Measurements from ENCODE around the gene GPR32. TPM values are rescaled to one million over a fixed set of nuclear protein-coding genes. Genes with fewer than 3 reads are reported as not detected.
"Not testable (repeated sequence)": the region's sequence is repeated elsewhere in the genome, so short reads cannot be mapped to it uniquely, and the experiment has no call there.

Gene GPR32
- total RNA-seq, 2 experiments from 2014 or later = not detected

DNA sequence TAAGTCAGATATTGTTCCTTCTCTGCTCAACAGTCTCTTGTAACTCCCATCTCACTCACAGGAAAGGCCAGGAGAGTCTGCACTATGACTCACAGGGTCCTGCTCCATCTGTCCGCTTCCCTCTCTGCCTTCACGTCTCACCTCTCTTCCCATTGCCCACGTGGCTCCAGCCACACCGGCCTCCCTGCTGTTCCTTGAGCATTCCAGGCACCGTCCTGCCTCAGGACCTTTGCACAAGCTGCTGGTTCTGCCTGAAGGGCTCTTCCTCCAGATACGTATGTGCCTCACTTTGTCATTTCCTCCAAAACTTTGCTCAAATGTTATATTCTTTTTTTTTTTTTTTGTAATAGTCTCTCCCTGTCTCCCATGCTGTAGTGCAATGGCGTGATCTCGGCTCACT lies 14.0 kb upstream of the GPR32 start:
- H3K27ac Mint-ChIP-seq; H3K4me3 Mint-ChIP-seq; H3K27me3 Mint-ChIP-seq (ENCODE audit: low read depth); H3K4me1 Mint-ChIP-seq (ENCODE audit: low read depth); H3K36me3 Mint-ChIP-seq (ENCODE audit: low read depth); H3K9me3 Mint-ChIP-seq (ENCODE audit: insufficient read depth); POLR2A ChIA-PET; DNase-seq; ATAC-seq; CTCF ChIA-PET: not testable (repeated sequence)

DNA sequence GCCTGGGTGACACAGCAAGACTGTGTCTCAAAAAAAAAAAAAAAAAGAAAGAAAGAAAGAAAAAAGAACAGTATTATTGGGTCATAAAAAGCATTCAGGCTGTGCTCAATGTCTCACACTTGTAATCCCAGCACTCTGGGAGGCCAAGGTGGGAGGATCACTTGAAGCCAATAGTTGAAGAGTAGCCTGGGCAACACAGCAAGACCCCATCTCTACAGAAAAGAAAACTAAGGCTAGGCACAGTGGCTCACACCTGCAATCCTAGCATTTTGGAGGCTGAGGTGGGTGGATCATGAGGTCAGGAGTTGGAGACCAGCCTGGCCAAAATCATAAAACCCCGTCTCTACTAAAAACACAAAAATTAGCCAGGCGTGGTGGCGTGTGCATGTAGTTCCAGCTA lies 12.6 kb upstream of the GPR32 start:
- ATAC-seq; CTCF ChIA-PET; H3K4me3 Mint-ChIP-seq; H3K4me1 Mint-ChIP-seq (ENCODE audit: low read depth); DNase-seq; POLR2A ChIA-PET; H3K27me3 Mint-ChIP-seq (ENCODE audit: low read depth); H3K9me3 Mint-ChIP-seq (ENCODE audit: insufficient read depth); H3K36me3 Mint-ChIP-seq (ENCODE audit: low read depth); H3K27ac Mint-ChIP-seq: not testable (repeated sequence)

DNA sequence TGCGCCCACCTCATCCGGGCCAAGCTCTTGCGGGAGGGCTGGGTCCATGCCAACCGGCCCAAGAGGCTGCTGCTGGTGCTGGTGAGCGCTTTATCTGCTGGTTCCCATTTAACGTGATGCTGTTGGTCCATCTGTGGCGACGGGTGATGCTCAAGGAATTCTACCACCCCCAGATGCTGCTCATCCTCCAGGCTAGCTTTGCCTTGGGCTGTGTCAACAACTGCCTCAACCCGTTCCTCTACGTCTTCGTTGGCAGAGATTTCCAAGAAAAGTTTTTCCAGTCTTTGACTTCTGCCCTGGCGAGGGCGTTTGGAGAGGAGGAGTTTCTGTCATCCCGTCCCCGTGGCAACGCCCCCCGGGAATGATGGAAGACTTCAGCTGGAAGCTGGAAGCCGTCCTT lies 11.2 kb upstream of the GPR32 start:
- H3K4me1 Mint-ChIP-seq (ENCODE audit: low read depth); H3K4me3 Mint-ChIP-seq; DNase-seq; H3K27ac Mint-ChIP-seq; H3K27me3 Mint-ChIP-seq (ENCODE audit: low read depth); ATAC-seq; H3K36me3 Mint-ChIP-seq (ENCODE audit: low read depth); H3K9me3 Mint-ChIP-seq (ENCODE audit: insufficient read depth); CTCF ChIA-PET; POLR2A ChIA-PET: not testable (repeated sequence)

DNA sequence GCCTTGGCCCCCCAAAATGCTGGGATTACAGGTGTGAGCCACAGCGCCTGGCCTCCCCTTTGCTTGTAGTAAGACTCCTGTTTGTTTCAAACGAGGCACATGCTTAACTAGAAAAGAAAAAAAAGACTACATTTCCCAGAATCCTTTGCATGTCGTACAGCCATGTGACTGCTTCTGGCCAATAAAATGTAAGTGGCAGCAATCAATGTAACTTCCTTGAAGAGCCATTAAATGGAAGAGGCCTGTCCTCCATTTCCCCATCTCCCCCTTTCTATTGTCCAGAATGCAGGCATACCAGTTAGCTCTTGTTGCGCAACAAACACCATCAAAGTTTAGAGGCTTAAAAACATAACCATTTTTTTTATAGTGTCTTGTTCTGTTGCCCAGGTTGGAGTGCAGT lies 10.4 kb upstream of the GPR32 start:
- no peak overlapping the region for H3K27ac Mint-ChIP-seq
- DNase-seq (no peak), ATAC-seq (no peak)
- H3K9me3 Mint-ChIP-seq (ENCODE audit: insufficient read depth) = no peaks in the 10 kb centered on the region
- H3K36me3 Mint-ChIP-seq (ENCODE audit: low read depth) = no peaks in the 10 kb centered on the region
- H3K4me3 Mint-ChIP-seq = no peak overlapping the region
- no peaks in the 10 kb centered on the region for H3K27me3 Mint-ChIP-seq (ENCODE audit: low read depth)
- CTCF ChIA-PET = no interaction called here
- H3K4me1 Mint-ChIP-seq (ENCODE audit: low read depth) = no peaks in the 10 kb centered on the region
- POLR2A ChIA-PET = no interaction called here

DNA sequence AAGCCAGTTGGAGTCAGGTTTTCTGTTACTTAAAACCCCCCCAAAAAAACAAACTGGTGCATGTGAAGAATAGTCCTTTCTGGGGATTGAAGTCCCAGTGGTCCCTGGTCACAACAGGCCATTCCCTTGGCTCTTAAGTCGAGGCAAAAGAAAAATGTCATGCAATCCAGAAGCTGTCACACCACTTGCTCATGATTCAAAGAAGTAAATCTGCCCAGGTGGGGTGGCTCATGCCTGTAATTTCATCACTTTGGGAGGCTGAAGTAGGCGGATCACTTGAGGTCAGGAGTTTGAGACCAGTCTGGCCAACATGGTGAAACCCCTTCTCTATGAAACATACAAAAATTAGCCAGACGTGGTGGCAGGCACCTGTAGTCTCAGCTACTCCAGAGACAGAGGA lies 8.8 kb upstream of the GPR32 start:
- H3K36me3 Mint-ChIP-seq (ENCODE audit: low read depth); H3K4me3 Mint-ChIP-seq; H3K27ac Mint-ChIP-seq; ATAC-seq; H3K4me1 Mint-ChIP-seq (ENCODE audit: low read depth); POLR2A ChIA-PET; H3K27me3 Mint-ChIP-seq (ENCODE audit: low read depth); DNase-seq; CTCF ChIA-PET; H3K9me3 Mint-ChIP-seq (ENCODE audit: insufficient read depth): not testable (repeated sequence)

DNA sequence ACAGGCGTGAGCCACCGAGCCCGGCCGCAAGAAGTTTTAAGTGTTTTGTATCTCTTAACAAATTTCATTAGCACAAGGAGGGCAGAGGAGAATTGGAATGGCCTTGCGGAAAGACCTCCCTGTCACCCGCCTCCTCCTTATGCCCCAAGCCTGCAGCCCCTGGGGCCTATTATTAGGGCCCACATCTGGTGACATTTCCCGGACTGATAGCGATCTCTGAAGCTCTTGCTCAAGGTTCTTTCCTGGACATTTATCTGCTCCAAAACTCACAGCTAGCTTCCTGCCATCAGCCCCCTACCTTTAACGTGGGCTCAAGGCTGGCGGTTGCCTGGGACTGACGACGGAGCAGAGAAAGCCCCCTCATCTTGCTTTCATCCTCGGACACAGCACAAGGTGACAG lies 6.7 kb upstream of the GPR32 start:
- H3K36me3 Mint-ChIP-seq (ENCODE audit: low read depth); H3K27ac Mint-ChIP-seq; H3K4me1 Mint-ChIP-seq (ENCODE audit: low read depth); H3K9me3 Mint-ChIP-seq (ENCODE audit: insufficient read depth); POLR2A ChIA-PET; H3K4me3 Mint-ChIP-seq; ATAC-seq; DNase-seq; H3K27me3 Mint-ChIP-seq (ENCODE audit: low read depth); CTCF ChIA-PET: not testable (repeated sequence)

DNA sequence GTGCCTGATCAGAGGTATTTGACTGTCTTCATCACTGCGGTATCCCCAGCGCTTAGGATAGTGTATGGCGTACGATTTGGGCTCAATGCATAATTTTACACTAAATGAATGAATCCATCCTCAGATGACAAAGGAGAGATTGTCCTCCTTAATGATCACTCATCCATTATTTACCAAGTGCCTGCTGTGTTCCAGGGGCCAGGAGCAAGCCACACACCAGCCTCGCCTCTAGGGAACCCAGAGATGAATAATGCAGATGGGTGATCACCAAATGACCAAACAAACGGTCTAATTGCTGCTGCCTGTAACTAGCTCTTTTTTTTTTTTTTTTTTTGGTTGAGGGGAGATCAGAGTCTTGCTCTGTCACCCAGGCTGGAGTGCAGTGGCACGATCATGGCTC lies 5.9 kb upstream of the GPR32 start:
- ChIA-PET CTCF (no interaction called here), POLR2A (no interaction called here)
- Mint-ChIP-seq H3K27ac (no peak overlapping the region), H3K36me3 (ENCODE audit: low read depth) (no peaks in the 10 kb centered on the region), H3K4me3 (no peak overlapping the region), H3K27me3 (ENCODE audit: low read depth) (no peaks in the 10 kb centered on the region), H3K9me3 (ENCODE audit: insufficient read depth) (no peaks in the 10 kb centered on the region), H3K4me1 (ENCODE audit: low read depth) (no peaks in the 10 kb centered on the region)
- ATAC-seq (no peak), DNase-seq (no peak)

DNA sequence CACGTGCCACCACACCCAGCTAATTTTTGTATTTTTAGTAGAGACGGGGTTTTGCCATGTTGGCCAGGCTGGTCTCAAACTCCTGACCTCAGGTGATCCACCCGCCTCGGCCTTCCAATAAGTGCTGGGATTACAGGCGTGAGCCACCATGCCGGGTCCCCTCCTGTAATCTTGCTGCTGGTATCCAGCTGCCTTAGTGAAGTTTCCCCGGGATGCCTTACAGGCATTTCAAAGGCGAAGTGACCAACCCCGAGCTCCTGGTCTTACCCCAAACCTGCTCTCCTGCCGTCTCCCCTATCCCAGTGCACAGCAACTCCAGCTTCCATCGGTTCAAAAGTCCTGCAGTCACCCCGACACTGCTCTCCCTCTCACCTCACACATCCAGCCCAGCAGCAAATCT lies 3.5 kb upstream of the GPR32 start:
- H3K36me3 Mint-ChIP-seq (ENCODE audit: low read depth); H3K4me3 Mint-ChIP-seq; DNase-seq; H3K27ac Mint-ChIP-seq; ATAC-seq; H3K27me3 Mint-ChIP-seq (ENCODE audit: low read depth); CTCF ChIA-PET; H3K4me1 Mint-ChIP-seq (ENCODE audit: low read depth); H3K9me3 Mint-ChIP-seq (ENCODE audit: insufficient read depth): not testable (repeated sequence)
- POLR2A ChIA-PET = interaction anchor here (0.6 kb wide), 1 partner anchor 66 kb away, joined by 3 read pairs; no protein-coding TSS in a partner anchor

DNA sequence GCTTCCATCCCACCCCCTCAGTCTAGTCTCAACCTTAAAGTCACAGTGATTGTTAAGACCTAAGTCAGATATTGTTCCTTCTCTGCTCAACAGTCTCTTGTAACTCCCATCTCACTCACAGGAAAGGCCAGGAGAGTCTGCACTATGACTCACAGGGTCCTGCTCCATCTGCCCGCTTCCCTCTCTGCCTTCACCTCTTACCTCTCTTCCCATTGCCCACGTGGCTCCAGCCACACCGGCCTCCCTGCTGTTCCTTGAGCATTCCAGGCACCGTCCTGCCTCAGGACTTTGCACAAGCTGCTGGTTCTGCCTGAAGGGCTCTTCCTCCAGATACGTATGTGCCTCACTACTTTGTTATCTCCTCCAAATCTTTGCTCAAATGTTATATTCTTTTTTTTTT lies 3.0 kb upstream of the GPR32 start:
- H3K9me3 Mint-ChIP-seq (ENCODE audit: insufficient read depth); H3K27me3 Mint-ChIP-seq (ENCODE audit: low read depth); ATAC-seq; DNase-seq; CTCF ChIA-PET; H3K4me3 Mint-ChIP-seq; H3K27ac Mint-ChIP-seq; H3K4me1 Mint-ChIP-seq (ENCODE audit: low read depth); H3K36me3 Mint-ChIP-seq (ENCODE audit: low read depth); POLR2A ChIA-PET: not testable (repeated sequence)

DNA sequence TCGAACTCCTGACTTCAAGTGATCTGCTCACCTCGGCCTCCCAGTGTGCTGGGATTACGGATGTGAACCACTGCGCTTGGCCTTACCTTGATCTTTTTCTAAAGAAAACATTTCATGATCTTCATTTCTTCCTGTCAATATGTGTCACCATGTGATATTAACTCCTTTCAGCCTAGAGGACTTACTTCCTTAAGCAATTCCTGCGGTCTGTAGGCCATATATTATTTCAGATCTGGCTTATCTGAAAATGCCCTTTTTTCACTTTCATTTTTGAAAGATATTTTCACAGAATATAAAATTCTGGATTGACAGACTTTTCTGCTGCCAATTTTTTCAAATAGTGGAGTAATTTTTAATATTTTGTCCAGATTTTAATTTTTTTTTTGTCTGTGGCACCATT lies 2.0 kb upstream of the GPR32 start:
- Mint-ChIP-seq H3K27ac (no peak overlapping the region), H3K27me3 (ENCODE audit: low read depth) (no peaks in the 10 kb centered on the region), H3K4me3 (no peak overlapping the region), H3K9me3 (ENCODE audit: insufficient read depth) (no peaks in the 10 kb centered on the region), H3K4me1 (ENCODE audit: low read depth) (no peaks in the 10 kb centered on the region), H3K36me3 (ENCODE audit: low read depth) (no peaks in the 10 kb centered on the region)
- POLR2A ChIA-PET = no interaction called here
- ATAC-seq (no peak), DNase-seq (no peak)
- CTCF ChIA-PET = no interaction called here

DNA sequence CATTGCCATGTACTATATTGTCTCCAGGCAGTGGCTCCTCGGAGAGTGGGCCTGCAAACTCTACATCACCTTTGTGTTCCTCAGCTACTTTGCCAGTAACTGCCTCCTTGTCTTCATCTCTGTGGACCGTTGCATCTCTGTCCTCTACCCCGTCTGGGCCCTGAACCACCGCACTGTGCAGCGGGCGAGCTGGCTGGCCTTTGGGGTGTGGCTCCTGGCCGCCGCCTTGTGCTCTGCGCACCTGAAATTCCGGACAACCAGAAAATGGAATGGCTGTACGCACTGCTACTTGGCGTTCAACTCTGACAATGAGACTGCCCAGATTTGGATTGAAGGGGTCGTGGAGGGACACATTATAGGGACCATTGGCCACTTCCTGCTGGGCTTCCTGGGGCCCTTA lies 624 bp downstream of the GPR32 start:
- Mint-ChIP-seq H3K36me3 (ENCODE audit: low read depth) (no peaks in the 10 kb centered on the region), H3K4me1 (ENCODE audit: low read depth) (no peaks in the 10 kb centered on the region), H3K27me3 (ENCODE audit: low read depth) (no peaks in the 10 kb centered on the region), H3K4me3 (no peak overlapping the region), H3K27ac (no peak overlapping the region), H3K9me3 (ENCODE audit: insufficient read depth) (no peaks in the 10 kb centered on the region)
- DNase-seq = no peak
- ChIA-PET POLR2A (no interaction called here), CTCF (no interaction called here)
- ATAC-seq = no peak

DNA sequence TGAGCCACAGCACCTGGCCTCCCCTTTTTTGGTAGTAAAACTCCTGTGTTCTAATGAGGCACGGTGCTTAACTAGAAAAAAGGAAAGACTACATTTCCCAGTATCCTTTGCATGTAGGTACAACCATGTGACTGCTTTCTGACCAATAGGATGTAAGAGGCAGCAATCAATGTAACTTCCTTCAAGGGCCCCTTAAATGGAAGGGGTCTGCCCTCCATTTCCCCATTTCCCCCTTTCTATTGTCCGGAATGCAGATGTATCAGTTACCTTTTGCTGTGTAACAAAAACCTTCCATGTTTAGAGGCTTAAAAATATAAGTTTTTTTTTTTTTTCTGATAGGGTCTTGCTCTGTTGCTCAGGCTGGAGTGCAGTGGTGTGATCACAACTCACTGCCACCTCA lies 2.2 kb downstream of the GPR32 start:
- no peak overlapping the region for H3K4me3 Mint-ChIP-seq
- POLR2A ChIA-PET = no interaction called here
- ATAC-seq (no peak), DNase-seq (no peak)
- CTCF ChIA-PET = no interaction called here
- no peak overlapping the region for H3K27ac Mint-ChIP-seq
- H3K36me3 Mint-ChIP-seq (ENCODE audit: low read depth) = no peaks in the 10 kb centered on the region
- peaks cover 3% of the 10 kb centered on the region for H3K27me3 Mint-ChIP-seq (ENCODE audit: low read depth)
- no peaks in the 10 kb centered on the region for H3K9me3 Mint-ChIP-seq (ENCODE audit: insufficient read depth)
- H3K4me1 Mint-ChIP-seq (ENCODE audit: low read depth) = no peaks in the 10 kb centered on the region

DNA sequence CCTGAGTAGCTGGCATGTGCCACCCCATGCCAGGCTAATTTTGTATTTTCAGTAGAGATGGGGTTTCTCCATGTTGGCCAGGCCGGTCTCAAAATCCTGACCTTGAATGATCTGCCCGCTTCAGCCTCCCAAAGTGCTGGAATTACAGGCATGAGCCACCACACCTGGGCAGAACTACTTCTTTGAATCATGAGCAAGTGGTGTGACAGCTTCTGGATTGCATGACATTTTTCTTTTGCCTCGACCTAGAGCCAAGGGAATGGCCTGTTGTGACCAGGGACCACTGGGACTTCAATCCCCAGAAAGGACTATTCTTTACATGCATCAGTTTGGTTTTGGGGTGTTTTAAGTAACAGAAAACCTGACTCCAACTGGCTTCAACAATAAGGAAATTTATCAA lies 2.6 kb downstream of the GPR32 start:
- CTCF ChIA-PET; POLR2A ChIA-PET; H3K27me3 Mint-ChIP-seq (ENCODE audit: low read depth); H3K4me3 Mint-ChIP-seq; ATAC-seq; H3K9me3 Mint-ChIP-seq (ENCODE audit: insufficient read depth); H3K36me3 Mint-ChIP-seq (ENCODE audit: low read depth); DNase-seq; H3K27ac Mint-ChIP-seq; H3K4me1 Mint-ChIP-seq (ENCODE audit: low read depth): not testable (repeated sequence)
